HEK293T (cell line): ENCODE data around the gene OR2A14.

ENCODE experiments used
- CTCF ChIA-PET: fragments of 350-600 bp; formaldehyde crosslinking; extraction: SDS; loops from one replicate; lab custom pipeline; 2021; ENCODE audit warnings: antibody characterized with exemption, inconsistent platforms; lab: Yijun Ruan, JAX
- POLR2A ChIA-PET: fragments of 350-600 bp; formaldehyde crosslinking; extraction: SDS; loops from one replicate; lab custom pipeline; 2020; ENCODE audit warnings: antibody characterized with exemption, inconsistent platforms; lab: Yijun Ruan, JAX
- DNase-seq: peaks from one replicate; pipeline ENCODE4 v3.0.0; 2012; ENCODE audit warnings: mixed read lengths; ENCODE audit errors: extremely low spot score
- ARNT ChIP-seq: fragments of 450-650 bp; IDR thresholded peaks from 2 replicates; pipeline ENCODE4 v1.6.1; 2017; ENCODE audit warnings: mild to moderate bottlenecking
- BHLHE40 ChIP-seq: fragments of 450-650 bp; IDR thresholded peaks from 2 replicates; pipeline ENCODE4 v1.6.1; 2016; ENCODE audit warnings: mild to moderate bottlenecking, moderate library complexity, borderline replicate concordance
- CTBP1 ChIP-seq: fragments of 450-650 bp; IDR thresholded peaks from 2 replicates; pipeline ENCODE4 v1.6.1; 2016; ENCODE audit warnings: borderline replicate concordance
- ELF4 ChIP-seq: fragments of 450-650 bp; IDR thresholded peaks from 2 replicates; pipeline ENCODE4 v1.6.1; 2017; ENCODE audit warnings: antibody characterized with exemption
- FOXA1 ChIP-seq: fragments of 450-650 bp; IDR thresholded peaks from 2 replicates; pipeline ENCODE4 v1.6.1; 2016; ENCODE audit warnings: mild to moderate bottlenecking
- FOXK2 ChIP-seq: fragments of 450-650 bp; IDR thresholded peaks from 2 replicates; pipeline ENCODE4 v1.6.1; 2016; ENCODE audit warnings: mild to moderate bottlenecking
- FOXM1 ChIP-seq: fragments of 450-650 bp; IDR thresholded peaks from 2 replicates; pipeline ENCODE4 v1.6.1; 2017; ENCODE audit warnings: mild to moderate bottlenecking, borderline replicate concordance
- HDGF ChIP-seq: fragments of 450-650 bp; IDR thresholded peaks from 2 replicates; pipeline ENCODE4 v1.6.1; 2017; ENCODE audit warnings: antibody characterized with exemption, borderline replicate concordance
- L3MBTL2 ChIP-seq: fragments of 450-650 bp; conservative IDR thresholded peaks from 2 replicates; pipeline ENCODE4 v1.6.1; 2016; ENCODE audit warnings: mild to moderate bottlenecking
- LEF1 ChIP-seq: fragments of 450-650 bp; IDR thresholded peaks from 2 replicates; pipeline ENCODE4 v1.6.1; 2017; ENCODE audit warnings: mild to moderate bottlenecking, borderline replicate concordance
- NFRKB ChIP-seq: fragments of 450-650 bp; IDR thresholded peaks from 2 replicates; pipeline ENCODE4 v1.6.1; 2016; ENCODE audit warnings: mild to moderate bottlenecking, moderate library complexity
- PKNOX1 ChIP-seq: fragments of 450-650 bp; IDR thresholded peaks from 2 replicates; pipeline ENCODE4 v1.6.1; 2016
- SP1 ChIP-seq: fragments of 450-650 bp; IDR thresholded peaks from 2 replicates; pipeline ENCODE4 v1.6.1; 2017
- SUZ12 ChIP-seq: fragments of 450-650 bp; IDR thresholded peaks from 2 replicates; pipeline ENCODE4 v1.6.1; 2016; ENCODE audit warnings: mild to moderate bottlenecking
- TARDBP ChIP-seq: fragments of 450-650 bp; IDR thresholded peaks from 2 replicates; pipeline ENCODE4 v1.6.1; 2016
- ZNF384 ChIP-seq: fragments of 450-650 bp; IDR thresholded peaks from 2 replicates; pipeline ENCODE4 v1.6.1; 2016

OR2A14 gene

DNA sequence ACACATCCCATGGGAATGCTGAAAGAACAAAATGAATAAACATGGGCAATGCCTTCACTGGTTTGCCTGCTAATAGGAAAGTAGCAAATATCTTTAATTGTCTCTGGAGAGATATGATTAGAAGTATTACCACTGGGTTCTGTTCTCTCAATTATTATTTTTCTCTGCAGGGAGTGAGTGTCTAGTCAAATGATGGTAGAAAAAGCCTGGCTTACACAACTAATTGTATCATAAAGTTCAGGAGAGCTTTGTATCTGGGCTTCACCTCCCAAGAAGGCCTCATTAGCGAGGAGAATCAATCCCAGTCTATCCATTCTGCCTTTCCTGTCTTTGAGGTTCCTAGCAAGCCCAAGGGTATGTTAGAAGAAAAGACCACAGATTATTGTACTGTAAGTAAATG is at the start of gene OR2A14:
OR2A14 (plus strand) TSS at position 301 of the 400 bp plus-strand sequence. CDS start 5,937 bp downstream, outside the sequence.
- POLR2A ChIA-PET: no interaction called here
- CTCF ChIA-PET: no interaction called here
- TF ChIP-seq FOXM1 (no peak), ARNT (no peak), TARDBP (no peak), CTBP1 (no peak), SP1 (no peak), ZNF384 (no peak), FOXA1 (no peak), SUZ12 (no peak), PKNOX1 (no peak), ELF4 (no peak), LEF1 (no peak), NFRKB (no peak), HDGF (no peak), BHLHE40 (no peak)
- no peak for DNase-seq

DNA sequence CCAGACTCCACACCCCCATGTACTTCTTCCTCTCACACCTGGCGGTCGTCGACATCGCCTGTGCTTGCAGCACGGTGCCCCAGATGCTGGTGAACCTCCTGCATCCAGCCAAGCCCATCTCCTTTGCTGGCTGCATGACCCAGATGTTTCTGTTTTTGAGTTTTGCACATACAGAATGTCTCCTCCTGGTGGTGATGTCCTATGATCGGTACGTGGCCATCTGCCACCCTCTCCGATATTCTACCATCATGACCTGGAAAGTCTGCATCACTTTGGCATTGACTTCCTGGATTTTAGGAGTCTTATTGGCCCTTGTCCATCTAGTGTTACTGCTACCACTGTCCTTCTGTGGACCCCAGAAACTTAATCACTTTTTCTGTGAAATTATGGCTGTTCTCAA is 48.6 kb upstream of the OR2A14 start:
- CTCF ChIA-PET: no interaction called here
- POLR2A ChIA-PET: no interaction called here

DNA sequence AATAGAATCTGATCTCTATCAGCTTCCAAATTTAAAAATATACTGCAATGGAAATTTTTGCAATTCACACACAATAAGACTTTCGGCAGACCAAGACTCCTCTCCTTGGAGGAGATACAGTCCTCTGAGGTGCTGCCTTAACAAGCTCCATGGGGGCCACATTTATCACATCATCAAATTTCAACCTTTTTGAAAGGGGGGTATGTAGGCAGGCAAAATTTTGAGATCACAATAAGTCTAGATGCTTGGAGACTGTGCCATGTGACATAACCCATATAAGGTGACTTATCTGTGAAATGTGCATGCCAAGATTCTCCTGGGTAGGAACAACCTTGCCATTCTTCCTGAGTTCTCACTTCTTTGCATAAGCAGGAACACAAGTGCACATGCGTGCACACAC is 37.0 kb upstream of the OR2A14 start, which contains the start of gene OR2A12:
OR2A12 (plus strand) TSS at position 301 of the 400 bp plus-strand sequence. CDS start 8,830 bp downstream, outside the sequence.
- ChIA-PET POLR2A (no interaction called here), CTCF (no interaction called here)
- TF ChIP-seq NFRKB (no peak), BHLHE40 (no peak), ELF4 (no peak), SUZ12 (no peak), SP1 (no peak), TARDBP (no peak), CTBP1 (no peak), ZNF384 (no peak), FOXA1 (no peak), PKNOX1 (no peak), ARNT (no peak), FOXM1 (no peak), LEF1 (no peak), L3MBTL2 (no peak), FOXK2 (no peak), HDGF (no peak)
- no peak for DNase-seq

More for the DNA sequence above, 48.6 kb upstream of the OR2A14 start:
- DNase-seq: no peak
- TF ChIP-seq BHLHE40 (no peak), ELF4 (no peak), HDGF (no peak)

- no peak for DNase-seq
- TF ChIP-seq FOXK2: no peak
- TF ChIP-seq FOXM1: no peak
- TF ChIP-seq L3MBTL2: no peak
- TF ChIP-seq ZNF384: no peak
- TF ChIP-seq BHLHE40: no peak
- TF ChIP-seq FOXA1: no peak
- TF ChIP-seq PKNOX1: no peak
- no peak for TF ChIP-seq NFRKB
- ChIA-PET CTCF (no interaction called here), POLR2A (no interaction called here)
Measured at GRCh38 chr7:144086730-144087129, 36.2 kb upstream of the OR2A14 start.

- ChIA-PET POLR2A (no interaction called here), CTCF (no interaction called here)
- DNase-seq: no peak
- TF ChIP-seq PKNOX1 (no peak), ARNT (no peak), SUZ12 (no peak)
Measured at GRCh38 chr7:144087230-144087629, 35.7 kb upstream of the OR2A14 start.

- ChIA-PET CTCF (no interaction called here), POLR2A (no interaction called here)
- no peak for TF ChIP-seq ELF4
- TF ChIP-seq SUZ12: no peak
- DNase-seq: no peak
Measured at GRCh38 chr7:144090667-144091066, 32.3 kb upstream of the OR2A14 start.
